GM21526 (cell line): ENCODE measurements around the gene SDC1.

Experiments used
- ATAC-seq: cut with Tn5 transposase; IDR thresholded peaks from one replicate; pipeline ENCODE4 v1.9.1; 2021; ENCODE audit warnings: moderate library complexity; ENCODE audit not compliant: unreplicated experiment, low FRiP score

The SDC1 gene

DNA sequence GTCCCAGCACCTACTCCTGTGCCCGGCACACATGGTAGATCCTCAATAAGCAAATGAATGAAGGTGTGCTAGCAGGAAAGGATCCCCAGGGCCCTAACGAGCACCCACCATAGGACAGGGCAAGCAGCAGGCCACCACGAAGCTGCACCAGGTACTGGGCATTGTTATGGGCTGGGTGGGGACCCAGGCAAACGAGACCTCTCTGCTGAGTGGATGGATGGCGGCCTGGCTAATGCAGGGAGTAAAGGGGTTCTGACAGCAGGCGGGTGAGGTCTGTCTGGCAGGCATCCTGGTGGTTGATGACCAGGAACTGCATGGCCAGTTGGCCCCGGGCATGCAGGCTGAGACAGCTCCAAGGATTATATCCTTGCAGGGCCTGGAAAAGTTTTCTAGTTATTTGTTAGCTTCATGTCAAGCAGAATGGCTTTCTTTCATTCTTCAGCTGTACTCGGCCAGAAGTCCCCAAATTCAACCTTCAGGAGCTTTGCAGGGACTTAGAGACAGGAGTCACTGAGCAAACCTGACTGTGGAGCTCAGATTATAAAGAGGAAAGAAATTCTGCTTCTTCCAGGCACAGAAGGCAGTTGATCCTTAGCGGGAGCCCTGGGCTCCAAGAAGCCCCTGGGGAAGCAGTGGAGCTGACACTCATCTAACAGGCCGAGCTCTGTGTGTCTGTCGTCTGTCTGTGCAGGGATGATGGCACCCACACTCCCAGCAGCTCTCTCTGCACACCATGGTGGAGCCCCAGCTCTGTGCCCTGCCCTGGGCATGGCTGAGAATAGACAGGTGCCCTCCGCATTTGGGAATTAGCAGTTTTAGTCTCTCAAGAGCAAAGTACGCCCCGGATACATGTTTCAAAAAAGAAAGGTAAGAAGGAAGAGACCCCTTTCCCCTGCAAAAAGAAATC lies 51.2 kb downstream of the SDC1 start:
- ATAC-seq: no peak

DNA sequence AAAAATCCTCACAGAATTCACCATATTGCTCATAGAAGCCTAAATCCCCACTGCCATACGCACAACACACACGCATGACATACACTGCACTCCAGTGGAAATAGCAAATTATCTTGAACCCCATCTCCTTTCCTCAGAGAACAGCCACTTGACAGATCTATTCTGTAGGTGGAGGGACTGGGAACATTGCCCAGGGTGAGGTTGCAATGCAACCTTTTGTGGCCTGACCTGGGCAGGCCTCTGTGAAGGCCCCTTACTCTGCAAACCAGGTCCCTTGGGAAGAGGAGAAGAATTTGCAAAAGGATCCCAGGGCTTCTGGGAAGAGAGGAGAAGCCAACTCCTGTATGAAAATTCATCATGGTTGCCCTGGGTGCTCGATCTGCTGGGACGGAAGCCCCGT lies 51.9 kb downstream of the SDC1 start:
- ATAC-seq: no peak

DNA sequence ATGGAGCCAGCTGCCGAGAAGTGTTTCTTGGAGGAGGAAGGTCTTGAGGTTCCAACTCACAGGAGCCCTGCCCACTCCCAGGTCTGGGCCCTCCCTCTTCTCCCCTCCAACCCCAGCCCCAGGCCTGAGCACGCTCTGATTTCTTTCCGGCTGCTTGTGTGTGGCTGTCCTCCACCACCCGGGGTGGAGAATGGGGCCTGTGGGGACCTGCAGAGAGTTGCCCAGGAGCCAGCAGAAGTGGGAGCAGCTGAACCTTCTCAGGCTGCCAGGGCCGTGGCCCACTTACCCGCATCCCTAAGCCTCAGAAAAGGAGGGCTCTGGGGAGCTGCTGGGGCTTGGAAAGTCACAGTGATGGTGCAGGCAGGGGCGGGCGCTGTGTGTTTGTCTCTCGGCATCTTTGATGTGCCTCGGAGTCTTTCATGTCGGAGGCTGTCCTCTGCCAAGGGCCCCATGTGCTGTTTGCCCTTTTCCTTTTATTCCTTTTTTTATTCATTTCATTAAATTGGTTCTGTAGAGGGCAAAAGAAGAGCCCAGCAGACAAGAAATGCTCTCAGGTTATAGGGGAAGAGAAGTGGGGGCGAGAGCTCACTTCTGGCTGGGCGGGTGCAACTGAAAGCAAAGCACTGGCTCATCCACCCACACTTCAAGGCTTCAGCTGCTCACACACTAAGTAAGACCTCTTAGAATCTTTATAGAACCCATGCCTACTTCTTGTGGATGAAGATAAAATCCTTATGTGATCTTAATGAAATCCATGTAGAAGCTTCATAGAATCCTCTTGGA lies 52.5 kb downstream of the SDC1 start:
- no peak for ATAC-seq

DNA sequence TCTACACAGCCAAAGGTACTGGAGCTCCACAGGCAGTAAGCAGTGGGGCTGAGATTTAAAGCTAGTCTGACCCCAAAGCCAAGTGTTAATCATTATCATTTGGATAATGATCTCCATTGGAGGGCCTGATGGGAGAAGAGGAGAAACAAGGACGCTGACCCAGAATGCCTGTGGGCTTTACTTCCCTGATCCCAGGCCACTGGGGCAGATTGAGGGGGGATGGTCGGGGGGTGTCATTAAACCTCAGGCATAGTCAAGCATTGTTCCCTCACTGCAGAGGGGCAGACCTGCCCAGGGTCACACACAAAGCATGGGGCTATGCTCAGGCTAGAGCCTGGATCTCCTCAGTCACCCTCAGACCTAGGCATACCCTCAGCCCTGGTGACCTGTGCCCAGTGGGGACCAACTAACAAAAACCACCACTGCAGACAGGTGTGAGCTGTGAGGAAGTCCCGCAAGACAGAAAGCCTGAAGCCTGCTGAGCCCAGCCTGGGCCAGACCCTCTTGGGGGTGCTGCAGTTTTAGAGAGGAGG lies 53.4 kb downstream of the SDC1 start:
- no peak for ATAC-seq

DNA sequence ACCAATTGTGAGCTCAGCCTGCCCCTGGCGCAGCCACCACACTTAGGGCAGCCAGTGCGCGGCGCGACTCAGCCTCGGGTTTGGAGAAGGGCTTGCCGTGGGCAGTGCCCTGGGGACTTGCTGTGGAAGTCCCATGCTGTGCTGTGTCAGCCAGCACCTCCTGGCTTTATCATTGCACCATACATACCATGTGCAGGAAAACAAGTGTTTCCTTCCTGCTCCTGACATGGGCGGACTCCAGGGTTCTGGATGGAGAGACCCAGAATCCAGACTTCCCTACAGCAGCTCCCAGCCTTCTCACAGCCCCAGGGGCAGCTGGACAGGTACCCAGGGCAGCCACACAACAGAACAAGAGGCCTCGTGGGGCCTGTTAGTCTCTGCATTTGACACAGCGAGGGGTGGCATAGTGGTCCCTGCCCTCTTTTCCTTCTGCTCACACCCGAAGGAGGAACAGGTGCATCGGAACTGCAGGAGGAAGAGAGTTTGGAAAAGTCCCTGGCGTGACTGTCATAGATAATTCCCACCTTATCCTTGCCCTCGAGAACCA lies 54.2 kb downstream of the SDC1 start:
- ATAC-seq: no peak

DNA sequence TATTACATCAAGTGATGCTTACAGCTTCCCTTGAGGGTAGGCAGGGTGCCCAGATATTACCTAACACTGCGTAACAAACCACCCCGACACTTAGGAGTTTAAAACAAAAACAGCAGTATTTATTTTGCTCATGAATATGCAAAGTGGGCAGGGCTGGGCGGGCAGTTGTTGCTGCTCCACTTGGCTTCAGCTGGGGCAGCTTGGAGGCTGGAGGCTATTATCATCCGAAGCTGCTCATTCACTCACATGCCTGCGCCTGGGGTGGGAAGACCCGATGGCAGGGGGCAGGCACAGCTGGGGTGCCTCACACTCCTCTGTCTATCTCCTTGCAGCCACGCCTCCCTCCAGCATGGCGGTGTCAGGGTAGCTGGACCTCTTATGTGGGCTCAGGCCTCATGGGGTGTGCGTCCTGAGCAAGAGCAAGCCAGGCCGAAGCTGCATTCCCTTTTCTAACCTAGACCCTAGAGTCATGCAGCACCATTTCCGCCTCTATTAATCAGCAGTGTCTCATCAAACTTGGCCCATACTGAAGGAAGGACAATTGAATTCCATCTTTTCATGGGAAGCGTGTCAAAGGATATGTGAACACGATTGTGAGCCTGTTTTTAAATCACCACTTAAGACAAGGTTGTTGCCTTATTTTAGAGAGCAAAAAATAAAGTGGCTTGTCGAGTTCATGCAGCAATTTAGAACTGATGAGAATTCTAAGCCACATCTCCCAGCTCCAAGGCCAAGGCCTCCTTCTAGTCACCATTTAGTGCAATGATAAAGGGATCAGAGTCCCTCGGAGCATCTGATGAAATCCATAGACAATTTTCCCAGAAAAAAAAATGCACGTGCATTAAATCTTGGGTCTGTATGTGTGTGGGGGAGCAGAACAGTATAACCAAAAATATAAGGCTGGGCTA lies 54.9 kb downstream of the SDC1 start:
- no peak for ATAC-seq

DNA sequence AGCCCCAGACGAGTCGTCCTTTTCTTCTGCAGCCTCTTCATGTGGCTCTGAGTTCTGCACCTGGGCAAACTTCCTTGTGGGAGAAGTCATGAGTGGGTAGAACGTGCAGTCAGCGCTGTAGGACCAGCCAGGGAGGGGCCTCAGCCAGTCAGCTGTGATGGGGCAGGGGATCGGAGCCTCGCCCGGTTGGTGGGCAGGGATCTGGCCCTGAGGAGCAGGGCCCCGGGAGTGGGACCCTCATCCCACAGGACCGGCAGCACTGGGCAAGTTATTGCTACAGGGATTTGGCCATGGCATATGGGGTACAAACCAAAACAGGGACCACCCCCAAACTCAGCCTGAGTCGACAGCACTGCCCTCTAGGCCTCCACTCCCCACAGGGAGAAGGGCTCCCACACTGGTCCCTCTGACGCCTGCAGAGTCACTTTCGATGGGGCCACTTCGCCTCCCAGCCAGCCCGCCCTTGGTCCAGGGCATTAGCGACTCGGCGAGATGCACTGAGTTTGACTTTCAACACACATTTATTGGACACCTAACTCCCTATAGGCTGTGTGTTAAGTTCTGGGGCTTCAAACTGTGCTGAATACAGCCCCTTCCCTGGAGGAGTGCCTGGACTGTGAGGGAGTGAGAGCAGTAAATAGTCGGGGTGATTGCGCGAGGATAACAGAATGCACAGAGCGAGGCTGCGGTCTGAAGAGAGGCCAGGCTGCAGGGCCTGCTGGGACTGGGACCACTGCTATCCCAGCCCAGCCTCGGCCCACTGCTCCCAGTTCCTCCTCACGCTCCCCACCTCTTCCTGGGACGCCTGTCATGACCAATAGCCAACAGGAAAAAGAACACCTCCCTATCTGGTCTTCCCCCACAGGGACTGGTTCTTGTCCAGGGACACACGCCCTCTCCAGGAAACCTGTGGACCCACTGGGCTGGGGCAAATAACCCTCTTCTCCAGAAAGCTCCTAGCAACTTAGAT lies 55.9 kb downstream of the SDC1 start:
- ATAC-seq: no peak

DNA sequence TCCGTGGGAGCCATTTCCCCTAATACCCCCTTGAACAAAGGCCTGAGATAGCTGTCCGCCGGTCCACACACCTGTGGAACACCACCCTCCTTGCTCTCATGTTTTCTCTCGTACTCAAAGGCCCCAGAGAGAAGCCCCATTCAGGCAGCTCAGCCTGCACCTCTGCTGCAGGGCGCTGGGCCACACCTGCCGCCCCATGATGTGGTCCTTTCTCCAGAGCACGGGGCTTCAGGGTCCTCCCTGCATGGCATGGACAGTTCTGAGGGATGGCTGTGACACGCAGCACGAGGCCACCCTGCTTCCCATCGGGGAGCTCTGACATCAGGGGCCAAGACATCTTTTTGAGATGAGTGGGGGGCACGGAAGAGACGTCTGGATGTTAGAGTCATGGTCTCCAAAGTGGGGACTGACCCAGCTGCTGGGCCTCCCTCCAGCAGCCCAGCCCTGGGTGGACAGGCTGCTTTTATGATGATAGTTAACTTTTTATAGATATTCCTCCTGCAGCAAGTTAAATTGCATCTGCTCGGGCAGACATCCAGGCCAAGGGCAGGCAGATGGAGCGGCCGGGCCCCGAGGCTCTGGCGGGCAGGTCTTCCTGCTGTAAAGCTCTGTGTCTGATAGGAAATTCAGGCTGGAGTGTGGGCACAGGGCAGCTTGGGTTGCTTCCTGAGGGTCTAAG lies 56.7 kb downstream of the SDC1 start:
- ATAC-seq: no peak

DNA sequence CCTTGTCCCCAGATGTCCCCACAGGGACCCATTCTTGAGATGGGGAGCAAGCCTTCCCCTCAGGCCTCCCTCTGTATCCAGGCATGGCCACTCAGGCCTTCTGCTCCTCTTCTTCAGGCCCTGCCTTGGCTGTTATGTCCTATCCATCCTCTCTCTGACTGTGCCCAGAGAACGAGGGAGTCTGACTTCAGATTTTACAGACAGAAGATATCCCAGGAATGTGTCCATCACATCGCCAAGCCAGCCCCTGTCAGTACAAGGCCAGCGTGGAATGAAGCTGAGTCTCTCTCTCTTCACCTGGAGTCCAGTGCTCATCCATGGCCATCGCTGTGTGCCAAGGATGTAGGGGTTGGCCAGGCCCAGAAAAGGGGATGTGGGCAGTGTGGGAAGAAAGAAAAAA lies 57.6 kb downstream of the SDC1 start:
- no peak for ATAC-seq

DNA sequence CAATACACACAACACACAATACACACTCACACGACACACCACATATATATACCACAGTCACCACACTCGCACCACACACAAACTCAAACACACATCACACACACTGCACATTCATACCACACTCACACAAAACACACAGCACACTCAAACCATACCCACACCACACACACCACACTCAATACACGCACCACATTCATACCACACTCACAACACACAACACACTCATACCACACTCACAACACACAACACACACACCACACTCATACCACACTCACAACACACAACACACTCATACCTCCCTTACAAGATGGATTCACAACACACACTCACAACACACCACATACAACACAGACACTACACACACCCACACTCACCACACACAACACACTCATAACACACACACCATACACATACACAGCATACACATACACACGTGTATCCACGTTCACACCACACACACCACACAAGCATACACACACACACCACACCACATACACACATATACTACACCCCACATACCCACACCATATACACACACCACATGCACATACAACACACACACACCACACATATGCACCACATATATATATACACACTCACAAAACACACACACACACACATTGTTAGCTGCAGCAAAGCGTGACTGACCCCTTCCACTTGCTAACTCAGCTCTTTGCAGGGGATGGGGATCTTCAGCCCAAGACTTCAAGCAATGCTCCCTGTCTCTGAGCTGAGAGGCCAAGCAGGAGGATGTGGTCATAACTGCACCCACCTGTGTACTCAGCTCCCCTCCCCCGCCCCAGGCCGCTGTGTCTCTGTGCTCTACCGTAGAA lies 59.0 kb downstream of the SDC1 start:
- peak; percentile 44 for ATAC-seq

DNA sequence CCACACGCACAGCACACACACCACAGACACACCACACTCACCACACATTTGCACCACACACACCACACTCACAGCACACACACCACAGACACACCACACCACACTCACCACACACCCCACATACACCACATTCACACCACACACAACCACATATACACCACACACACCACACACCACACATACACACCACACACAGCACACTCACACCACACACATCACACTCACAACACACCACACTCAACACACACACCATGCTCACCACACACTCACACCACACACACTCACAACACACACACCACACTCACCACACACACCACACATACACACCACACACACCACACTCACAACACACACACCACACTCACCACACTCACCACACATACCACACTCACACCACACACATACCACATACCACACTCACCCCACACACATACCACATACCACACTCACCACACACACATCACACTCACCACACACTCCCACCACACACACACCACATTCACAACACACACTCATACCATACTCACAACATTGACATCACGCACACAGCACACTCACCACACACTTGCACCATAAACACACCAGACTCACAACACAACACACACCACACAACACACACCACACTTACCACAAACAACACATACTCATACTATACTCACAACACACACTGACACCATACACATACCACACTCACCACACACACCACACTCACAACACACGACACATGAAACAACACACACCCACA lies 60.0 kb downstream of the SDC1 start:
- no peak for ATAC-seq

DNA sequence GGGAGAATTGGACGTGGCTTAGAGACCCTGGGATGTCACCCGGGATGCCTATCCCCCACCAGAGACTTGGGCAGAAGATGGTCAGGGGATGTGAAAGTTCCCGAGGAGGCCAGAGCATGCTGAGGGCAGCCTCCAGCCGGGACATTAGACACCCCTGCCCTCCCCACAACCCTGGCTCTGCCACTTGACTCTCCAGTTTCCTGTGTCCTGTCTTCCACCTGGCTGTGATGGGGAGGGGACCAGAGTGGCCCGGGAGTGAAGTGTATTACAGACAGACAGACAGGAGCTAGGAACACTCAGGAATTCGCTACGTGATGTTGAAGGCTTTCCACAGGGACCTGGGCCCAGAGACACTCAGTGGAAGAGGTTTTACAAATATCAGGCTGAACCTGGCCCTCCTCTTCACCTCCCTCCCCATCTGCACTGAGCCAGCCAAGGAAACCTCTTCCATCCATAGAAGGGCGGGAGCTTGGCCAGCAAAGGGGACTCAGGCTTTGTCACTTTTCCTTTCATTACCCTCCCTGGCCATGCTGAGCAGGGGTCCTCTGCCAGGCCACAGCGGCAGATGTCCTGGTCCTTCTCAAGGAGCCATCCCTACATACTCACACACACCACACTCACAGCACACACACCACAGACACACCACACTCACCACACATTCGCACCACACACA lies 60.7 kb downstream of the SDC1 start:
- ATAC-seq: no peak

DNA sequence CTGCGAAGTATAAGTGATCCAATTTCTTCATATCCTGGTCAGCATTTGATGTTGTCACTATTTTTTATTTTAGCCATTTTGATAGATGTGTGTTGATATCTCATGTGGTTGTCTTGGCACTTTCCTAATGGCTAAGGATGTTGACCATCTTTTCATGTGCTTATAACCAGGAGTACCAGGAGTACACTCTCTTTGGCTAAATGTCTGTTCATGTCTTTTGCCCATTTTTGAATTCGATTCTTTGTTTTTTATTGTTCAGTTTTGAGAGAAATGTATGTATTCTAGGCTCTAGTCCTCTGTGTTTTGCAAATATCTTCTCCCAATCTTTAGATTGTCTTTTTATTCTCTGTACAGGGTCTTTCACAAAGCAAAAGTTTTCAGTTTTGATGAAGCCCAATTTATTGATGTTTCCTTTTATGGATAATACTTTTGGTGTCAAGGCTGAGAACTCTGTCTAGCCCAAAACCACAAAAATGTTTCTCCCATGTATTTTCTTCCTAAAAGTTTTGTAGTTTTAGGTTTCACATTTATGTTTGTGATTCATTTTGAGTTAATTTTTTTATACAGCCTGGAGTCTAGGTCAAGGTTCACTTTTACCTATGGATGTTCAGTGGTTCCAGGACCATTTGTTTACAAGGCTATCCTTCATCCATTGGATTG lies 65.4 kb downstream of the SDC1 start:
- ATAC-seq: no peak

DNA sequence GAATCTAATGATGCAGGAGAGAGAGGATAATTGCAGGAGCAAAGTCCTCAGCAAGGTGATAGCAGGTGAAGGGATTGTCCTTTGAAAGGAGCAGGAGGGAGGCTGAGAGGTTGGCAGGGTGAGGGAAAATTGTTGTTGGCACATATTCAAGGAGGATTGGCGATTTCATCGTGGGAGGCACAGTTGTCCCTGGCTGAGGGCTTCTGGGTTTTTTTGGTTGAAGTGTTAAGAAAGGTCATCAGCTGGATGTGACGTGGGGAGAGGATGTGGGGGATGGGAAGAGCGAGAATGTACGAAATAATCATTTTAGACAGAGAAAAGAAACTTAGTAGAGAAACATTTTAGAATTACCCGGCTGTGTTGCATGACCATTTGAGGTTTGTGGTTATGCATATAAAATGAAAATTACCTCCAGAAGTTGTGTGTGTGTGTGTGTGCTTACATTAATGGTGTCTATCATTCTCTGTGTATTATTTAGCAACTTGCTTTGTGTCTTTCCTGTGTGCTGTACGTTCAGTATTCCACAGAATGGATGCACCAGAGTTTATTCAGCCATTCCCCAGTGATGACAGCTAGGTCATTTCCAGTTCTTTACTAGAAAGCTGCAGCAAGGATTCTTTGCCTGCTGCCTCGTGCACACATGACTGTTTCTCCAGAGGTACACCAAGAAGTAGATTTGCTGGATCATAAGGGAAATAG lies 67.6 kb downstream of the SDC1 start:
- ATAC-seq: peak; percentile 40

DNA sequence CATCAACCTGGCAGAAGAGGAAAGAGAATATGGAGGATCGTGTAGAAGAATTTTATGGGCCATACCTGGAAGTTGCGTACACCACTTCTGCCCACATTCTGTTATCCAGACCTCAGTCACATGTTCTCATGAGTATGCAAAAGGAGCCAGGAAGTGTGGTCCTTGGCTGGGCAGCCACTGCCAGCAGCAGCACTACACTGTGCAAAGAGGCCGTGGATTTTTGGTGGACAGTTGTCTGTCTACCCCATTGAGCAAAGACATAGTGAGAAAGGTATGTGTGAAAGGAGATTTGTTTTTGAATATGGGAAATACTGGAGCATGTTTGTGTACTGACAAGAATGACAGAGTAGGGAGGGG lies 68.1 kb downstream of the SDC1 start:
- ATAC-seq: no peak
